HepG2 (cell line): ENCODE measurements around the gene PRPF38A. TPM values are rescaled to one million over a fixed set of nuclear protein-coding genes. Genes with fewer than 3 reads are reported as not detected.

Source experiments
- FOXO1 ChIP-seq: sonication (generic); formaldehyde crosslinking; IDR thresholded peaks from 2 replicates; pipeline ENCODE4 v1.4.0; 2020; ENCODE audit warnings: missing genetic modification reagents
- KDM6A ChIP-seq: IDR thresholded peaks from 2 replicates; pipeline ENCODE4 v1.6.1; 2016; ENCODE audit warnings: low read depth
- PRPF4 ChIP-seq: fragments of 200-400 bp; formaldehyde crosslinking; IDR thresholded peaks from 2 replicates; pipeline ENCODE4 v1.6.1; 2016; ENCODE audit warnings: low read length, low read depth; ENCODE audit not compliant: poor library complexity, severe bottlenecking
- REST ChIP-seq, 2 experiments: IDR thresholded peaks; 2 replicates each; pipeline ENCODE4 v1.6.1; 2011 to 2012; ENCODE audit warnings: low read length in 2 of 2, borderline replicate concordance in 1 of 2, low read depth in 1 of 2, mild to moderate bottlenecking in 1 of 2, moderate library complexity in 1 of 2
- RORA ChIP-seq: sonication (generic); formaldehyde crosslinking; IDR thresholded peaks from 2 replicates; pipeline ENCODE4 v1.5.0; 2020; ENCODE audit warnings: mild to moderate bottlenecking, missing genetic modification reagents, moderate library complexity
- SYNCRIP ChIP-seq: fragments of 200-400 bp; formaldehyde crosslinking; IDR thresholded peaks from 2 replicates; pipeline ENCODE4 v1.6.1; 2018; ENCODE audit warnings: mild to moderate bottlenecking, low read depth, low read length; ENCODE audit not compliant: insufficient read depth
- TOPORS ChIP-seq: sonication (generic); formaldehyde crosslinking; IDR thresholded peaks from 2 replicates; pipeline ENCODE4 v1.8.0; 2023; ENCODE audit warnings: mild to moderate bottlenecking, missing genetic modification reagents
- ZFP91 ChIP-seq: sonication (generic); formaldehyde crosslinking; IDR thresholded peaks from 2 replicates; pipeline ENCODE4 v1.9.0; 2022; ENCODE audit warnings: missing genetic modification reagents, mild to moderate bottlenecking, borderline replicate concordance
- ZNF432 ChIP-seq: sonication (generic); formaldehyde crosslinking; IDR thresholded peaks from 2 replicates; pipeline ENCODE4 v1.5.0; 2020; ENCODE audit warnings: missing genetic modification reagents, mild to moderate bottlenecking, borderline replicate concordance
- ZNF746 ChIP-seq: sonication (generic); formaldehyde crosslinking; IDR thresholded peaks from 2 replicates; pipeline ENCODE4 v1.8.0; 2022; ENCODE audit warnings: mild to moderate bottlenecking, missing genetic modification reagents
- polyA plus RNA-seq, 8 experiments: library from polyadenylated mRNA; depleted of rRNA in 3 of 8; stranded (reverse) in 7 of 8; unstranded in 1 of 8; fragments of >200 nt; fragmentation: Illumina TruSeq in 4 of 8; extraction: Trizol in 4 of 8; gene quantifications; 2 replicates each; pipeline versions ENCODE4 v1.2.1 to v1.2.3, GENCODE V29; 2011 to 2016; ENCODE audit warnings: low read depth in 4 of 8, missing spikeins in 1 of 8, mixed read lengths in 1 of 8; ENCODE audit not compliant: insufficient read depth in 1 of 8
- total RNA-seq, 5 experiments: library from RNA; depleted of rRNA; stranded (reverse); fragments of >200 nt; fragmentation: Illumina TruSeq; extraction: Trizol; gene quantifications; 2 replicates each; pipeline ENCODE4 v1.2.3, GENCODE V29; 2016; ENCODE audit warnings: low read depth in 1 of 5
- TF ChIP-seq, protein P1 (sequence below): sonication (generic); formaldehyde crosslinking; IDR thresholded peaks from 2 replicates; pipeline ENCODE4 v1.4.0; 2020; ENCODE audit warnings: missing genetic modification reagents
- TF ChIP-seq, protein P2 (sequence below): sonication (generic); formaldehyde crosslinking; IDR thresholded peaks from 2 replicates; pipeline ENCODE4 v1.5.1; 2020; ENCODE audit warnings: missing genetic modification reagents, mild to moderate bottlenecking, borderline replicate concordance
- TF ChIP-seq, protein P3 (sequence below): sonication (generic); formaldehyde crosslinking; IDR thresholded peaks from 2 replicates; pipeline ENCODE4 v1.4.0; 2020; ENCODE audit warnings: missing genetic modification reagents

PRPF38A gene
- total and polyA plus RNA-seq, 2 of the 13 experiments (the other 11 are each of a cell fraction or from before 2014, with no cell fraction given): 18.3 to 45.5 TPM

DNA sequence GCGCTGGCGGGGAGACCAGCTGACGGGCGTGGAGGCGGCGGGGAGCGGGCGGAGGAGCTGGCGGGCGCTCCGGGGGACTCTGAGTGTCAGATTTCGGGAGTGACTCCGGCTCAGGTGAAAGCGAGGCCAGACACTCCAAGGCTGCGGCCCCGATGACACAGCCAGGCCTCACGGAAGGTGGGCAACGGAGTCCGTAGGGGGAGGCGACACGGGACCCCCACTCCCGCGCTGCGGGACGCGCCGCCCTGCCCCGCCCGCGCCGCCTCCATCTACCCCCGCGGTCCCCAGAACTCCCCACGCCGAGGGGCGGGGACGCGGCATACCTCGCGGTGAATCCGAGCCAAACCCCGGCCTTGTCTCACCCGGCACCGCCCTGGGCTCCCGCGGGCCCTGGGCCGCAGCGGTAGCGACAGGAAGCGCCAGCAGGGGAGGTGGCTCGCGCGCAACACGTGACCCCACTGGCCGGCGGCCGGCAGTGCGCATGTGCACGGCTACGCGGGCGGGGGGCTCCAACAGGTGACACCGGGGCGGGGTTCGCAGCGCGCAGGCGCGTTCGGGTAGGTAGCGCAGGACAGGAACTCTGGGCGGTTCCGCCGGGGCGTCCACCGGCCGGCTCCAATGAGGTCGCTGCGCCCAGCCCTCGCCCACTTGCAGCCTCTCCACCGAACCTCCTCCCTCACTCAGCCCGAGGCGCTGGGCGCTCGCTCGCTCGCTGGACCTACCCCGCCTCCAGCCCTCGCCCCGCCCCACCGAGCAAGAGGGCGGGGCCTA, 38.5 kb upstream of the PRPF38A start, which contains the start of gene CC2D1B (continued):
- TF ChIP-seq ZFP91 (peak; percentile 84; the same call in 1 of the 2 replicates), PRPF4 (no peak), ZNF746 (CRISPR knock-in tag) (no peak), RORA (no peak), FOXO1 (no peak), TOPORS (CRISPR knock-in tag) (no peak), KDM6A (no peak), ZNF432 (CRISPR knock-in tag) (no peak), REST (IDR thresholded peaks at IDR 0.05; ENCODE audit: borderline replicate concordance in 1 of 2, low read depth in 1 of 2, low read length in 2 of 2) (no peak), SYNCRIP (no peak)
- TF ChIP-seq, protein P1, sequence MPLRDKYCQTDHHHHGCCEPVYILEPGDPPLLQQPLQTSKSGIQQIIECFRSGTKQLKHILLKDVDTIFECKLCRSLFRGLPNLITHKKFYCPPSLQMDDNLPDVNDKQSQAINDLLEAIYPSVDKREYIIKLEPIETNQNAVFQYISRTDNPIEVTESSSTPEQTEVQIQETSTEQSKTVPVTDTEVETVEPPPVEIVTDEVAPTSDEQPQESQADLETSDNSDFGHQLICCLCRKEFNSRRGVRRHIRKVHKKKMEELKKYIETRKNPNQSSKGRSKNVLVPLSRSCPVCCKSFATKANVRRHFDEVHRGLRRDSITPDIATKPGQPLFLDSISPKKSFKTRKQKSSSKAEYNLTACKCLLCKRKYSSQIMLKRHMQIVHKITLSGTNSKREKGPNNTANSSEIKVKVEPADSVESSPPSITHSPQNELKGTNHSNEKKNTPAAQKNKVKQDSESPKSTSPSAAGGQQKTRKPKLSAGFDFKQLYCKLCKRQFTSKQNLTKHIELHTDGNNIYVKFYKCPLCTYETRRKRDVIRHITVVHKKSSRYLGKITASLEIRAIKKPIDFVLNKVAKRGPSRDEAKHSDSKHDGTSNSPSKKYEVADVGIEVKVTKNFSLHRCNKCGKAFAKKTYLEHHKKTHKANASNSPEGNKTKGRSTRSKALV (CRISPR knock-in tag): peak; percentile 79
- TF ChIP-seq, protein P2, sequence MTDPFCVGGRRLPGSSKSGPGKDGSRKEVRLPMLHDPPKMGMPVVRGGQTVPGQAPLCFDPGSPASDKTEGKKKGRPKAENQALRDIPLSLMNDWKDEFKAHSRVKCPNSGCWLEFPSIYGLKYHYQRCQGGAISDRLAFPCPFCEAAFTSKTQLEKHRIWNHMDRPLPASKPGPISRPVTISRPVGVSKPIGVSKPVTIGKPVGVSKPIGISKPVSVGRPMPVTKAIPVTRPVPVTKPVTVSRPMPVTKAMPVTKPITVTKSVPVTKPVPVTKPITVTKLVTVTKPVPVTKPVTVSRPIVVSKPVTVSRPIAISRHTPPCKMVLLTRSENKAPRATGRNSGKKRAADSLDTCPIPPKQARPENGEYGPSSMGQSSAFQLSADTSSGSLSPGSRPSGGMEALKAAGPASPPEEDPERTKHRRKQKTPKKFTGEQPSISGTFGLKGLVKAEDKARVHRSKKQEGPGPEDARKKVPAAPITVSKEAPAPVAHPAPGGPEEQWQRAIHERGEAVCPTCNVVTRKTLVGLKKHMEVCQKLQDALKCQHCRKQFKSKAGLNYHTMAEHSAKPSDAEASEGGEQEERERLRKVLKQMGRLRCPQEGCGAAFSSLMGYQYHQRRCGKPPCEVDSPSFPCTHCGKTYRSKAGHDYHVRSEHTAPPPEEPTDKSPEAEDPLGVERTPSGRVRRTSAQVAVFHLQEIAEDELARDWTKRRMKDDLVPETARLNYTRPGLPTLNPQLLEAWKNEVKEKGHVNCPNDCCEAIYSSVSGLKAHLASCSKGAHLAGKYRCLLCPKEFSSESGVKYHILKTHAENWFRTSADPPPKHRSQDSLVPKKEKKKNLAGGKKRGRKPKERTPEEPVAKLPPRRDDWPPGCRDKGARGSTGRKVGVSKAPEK (CRISPR knock-in tag): no peak
- TF ChIP-seq, protein P3, sequence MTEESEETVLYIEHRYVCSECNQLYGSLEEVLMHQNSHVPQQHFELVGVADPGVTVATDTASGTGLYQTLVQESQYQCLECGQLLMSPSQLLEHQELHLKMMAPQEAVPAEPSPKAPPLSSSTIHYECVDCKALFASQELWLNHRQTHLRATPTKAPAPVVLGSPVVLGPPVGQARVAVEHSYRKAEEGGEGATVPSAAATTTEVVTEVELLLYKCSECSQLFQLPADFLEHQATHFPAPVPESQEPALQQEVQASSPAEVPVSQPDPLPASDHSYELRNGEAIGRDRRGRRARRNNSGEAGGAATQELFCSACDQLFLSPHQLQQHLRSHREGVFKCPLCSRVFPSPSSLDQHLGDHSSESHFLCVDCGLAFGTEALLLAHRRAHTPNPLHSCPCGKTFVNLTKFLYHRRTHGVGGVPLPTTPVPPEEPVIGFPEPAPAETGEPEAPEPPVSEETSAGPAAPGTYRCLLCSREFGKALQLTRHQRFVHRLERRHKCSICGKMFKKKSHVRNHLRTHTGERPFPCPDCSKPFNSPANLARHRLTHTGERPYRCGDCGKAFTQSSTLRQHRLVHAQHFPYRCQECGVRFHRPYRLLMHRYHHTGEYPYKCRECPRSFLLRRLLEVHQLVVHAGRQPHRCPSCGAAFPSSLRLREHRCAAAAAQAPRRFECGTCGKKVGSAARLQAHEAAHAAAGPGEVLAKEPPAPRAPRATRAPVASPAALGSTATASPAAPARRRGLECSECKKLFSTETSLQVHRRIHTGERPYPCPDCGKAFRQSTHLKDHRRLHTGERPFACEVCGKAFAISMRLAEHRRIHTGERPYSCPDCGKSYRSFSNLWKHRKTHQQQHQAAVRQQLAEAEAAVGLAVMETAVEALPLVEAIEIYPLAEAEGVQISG (CRISPR knock-in tag): peak; percentile 81
